GM23248 (cell line): ENCODE results near the gene MOXD1.

Experiments used
- EZH2 ChIP-seq: fragments of 200-600 bp; sonication (generic); IDR thresholded peaks from 2 replicates; pipeline ENCODE4 v1.6.1; 2018; ENCODE audit warnings: antibody characterized with exemption, mild to moderate bottlenecking; ENCODE audit not compliant: insufficient read depth, poor library complexity, severe bottlenecking
- EZH2phosphoT487 ChIP-seq: fragments of 200-600 bp; sonication (generic); IDR thresholded peaks from 2 replicates; pipeline ENCODE4 v1.6.1; 2018; ENCODE audit warnings: antibody characterized with exemption, moderate library complexity, mild to moderate bottlenecking, low read depth; ENCODE audit not compliant: insufficient read depth

- TF ChIP-seq EZH2phosphoT487 = no peak
- TF ChIP-seq EZH2 = no peak
These were observed 130.4 kb downstream of the MOXD1 start for GRCh38 chr6:132270726-132271402.
